GM13977 (cell line): ENCODE measurements around the gene MBTD1.

Experiments used
- DNase-seq: peaks from one replicate; pipeline ENCODE4 v3.0.0; 2012; ENCODE audit warnings: low spot score
- in situ Hi-C: fragments of 300-500 bp; cut with MboI; formaldehyde crosslinking; loops from one replicate; pipeline ENCODE4 v1.12.0; 2022; ENCODE audit warnings: low sequenced_read_pairs, low pct_unique_long_range_greater_than_20kb, mixed read lengths, inconsistent platforms; ENCODE audit not compliant: unreplicated experiment
- TF ChIP-seq, protein P1 (sequence below): IDR thresholded peaks from 2 replicates; pipeline ENCODE4 v1.5.1; 2012; ENCODE audit warnings: mild to moderate bottlenecking, control low read depth; ENCODE audit not compliant: insufficient read depth; ENCODE audit errors: extremely low read depth, missing control alignments

The MBTD1 gene

DNA sequence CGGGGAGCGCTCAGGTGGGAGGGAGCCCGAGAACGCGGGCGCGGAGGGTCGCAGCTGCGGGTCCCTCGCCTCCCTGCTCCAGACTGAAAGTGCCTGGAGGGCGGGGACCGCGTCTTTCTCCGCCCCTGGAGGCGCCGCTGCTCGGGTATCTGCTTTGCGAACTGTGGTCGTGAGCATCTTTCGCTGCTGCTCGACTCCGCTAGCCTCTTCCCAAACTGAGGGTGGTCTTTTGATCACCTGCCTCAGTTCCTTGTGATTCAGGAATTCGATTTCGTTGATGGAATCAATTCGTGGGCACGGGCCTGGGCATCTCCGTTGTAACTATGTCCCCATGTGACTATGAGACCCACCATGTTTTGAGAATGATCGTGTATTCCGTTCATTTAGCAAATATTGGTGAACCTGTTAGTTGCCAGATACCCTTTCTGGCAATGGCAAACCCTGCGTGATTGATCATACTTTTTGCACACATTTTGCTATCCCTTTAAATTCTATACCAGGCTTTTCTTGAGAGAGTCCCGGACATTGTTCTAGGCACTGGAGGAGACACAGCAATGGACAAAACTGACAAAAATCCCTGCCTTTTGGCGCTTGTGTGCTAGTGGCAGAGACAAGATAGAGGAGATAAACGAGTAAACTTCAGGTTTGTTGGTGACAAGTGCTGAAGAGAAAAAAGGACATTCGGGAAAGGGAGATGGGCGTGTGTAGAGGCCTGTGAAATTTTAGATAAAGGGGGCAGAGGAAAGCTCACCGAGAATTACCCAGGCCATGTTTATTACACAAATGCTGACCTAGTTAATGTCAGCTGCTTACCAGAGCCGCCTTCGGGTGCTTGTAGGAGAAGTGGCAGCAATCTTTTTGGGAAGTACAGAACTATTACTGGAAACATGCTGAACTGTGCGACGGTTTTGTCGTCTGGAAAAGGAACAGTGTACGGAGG lies 1.4 kb upstream of the MBTD1 start:
- DNase-seq: peak; percentile 79
- TF ChIP-seq, protein P1, sequence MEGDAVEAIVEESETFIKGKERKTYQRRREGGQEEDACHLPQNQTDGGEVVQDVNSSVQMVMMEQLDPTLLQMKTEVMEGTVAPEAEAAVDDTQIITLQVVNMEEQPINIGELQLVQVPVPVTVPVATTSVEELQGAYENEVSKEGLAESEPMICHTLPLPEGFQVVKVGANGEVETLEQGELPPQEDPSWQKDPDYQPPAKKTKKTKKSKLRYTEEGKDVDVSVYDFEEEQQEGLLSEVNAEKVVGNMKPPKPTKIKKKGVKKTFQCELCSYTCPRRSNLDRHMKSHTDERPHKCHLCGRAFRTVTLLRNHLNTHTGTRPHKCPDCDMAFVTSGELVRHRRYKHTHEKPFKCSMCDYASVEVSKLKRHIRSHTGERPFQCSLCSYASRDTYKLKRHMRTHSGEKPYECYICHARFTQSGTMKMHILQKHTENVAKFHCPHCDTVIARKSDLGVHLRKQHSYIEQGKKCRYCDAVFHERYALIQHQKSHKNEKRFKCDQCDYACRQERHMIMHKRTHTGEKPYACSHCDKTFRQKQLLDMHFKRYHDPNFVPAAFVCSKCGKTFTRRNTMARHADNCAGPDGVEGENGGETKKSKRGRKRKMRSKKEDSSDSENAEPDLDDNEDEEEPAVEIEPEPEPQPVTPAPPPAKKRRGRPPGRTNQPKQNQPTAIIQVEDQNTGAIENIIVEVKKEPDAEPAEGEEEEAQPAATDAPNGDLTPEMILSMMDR: no peak
- in situ Hi-C loops: no loop called here

DNA sequence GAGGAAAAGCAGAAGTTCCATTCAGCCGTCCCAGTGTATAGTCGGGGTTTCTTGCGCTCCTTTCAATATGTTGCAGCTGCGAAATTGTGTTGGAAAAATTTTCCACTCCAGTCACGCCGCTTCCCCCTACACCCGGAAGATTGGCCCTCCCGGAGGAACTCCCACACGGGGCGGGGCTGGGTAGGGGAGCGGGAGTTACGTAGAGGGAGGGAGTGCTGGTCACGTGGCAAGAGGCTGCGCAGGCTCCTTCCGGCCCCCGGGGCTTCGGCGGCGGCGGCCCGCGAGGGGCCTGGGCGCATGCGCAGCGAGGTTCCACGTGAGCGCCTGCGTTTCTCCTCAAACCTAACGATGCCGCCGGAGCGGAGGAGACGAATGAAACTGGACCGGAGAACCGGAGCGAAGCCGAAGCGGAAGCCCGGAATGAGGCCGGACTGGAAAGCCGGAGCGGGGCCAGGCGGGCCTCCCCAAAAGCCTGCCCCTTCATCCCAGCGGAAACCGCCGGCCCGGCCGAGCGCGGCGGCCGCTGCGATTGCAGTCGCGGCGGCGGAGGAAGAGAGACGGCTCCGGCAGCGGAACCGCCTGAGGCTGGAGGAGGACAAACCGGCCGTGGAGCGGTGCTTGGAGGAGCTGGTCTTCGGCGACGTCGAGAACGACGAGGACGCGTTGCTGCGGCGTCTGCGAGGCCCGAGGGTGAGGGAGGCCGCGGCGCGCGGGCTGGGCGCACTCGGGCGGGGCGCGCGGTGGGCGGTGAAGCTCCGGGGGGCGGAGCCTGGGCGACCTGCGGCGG lies 581 bp upstream of the MBTD1 start, which contains the start of gene UTP18:
TSS of gene UTP18 (plus strand) at position 310 of the 787 bp plus-strand sequence. CDS start at position 349, 39 bp downstream.
- peak; percentile 97 for DNase-seq
- TF ChIP-seq, protein P1: no peak
- in situ Hi-C loops: no loop called here

DNA sequence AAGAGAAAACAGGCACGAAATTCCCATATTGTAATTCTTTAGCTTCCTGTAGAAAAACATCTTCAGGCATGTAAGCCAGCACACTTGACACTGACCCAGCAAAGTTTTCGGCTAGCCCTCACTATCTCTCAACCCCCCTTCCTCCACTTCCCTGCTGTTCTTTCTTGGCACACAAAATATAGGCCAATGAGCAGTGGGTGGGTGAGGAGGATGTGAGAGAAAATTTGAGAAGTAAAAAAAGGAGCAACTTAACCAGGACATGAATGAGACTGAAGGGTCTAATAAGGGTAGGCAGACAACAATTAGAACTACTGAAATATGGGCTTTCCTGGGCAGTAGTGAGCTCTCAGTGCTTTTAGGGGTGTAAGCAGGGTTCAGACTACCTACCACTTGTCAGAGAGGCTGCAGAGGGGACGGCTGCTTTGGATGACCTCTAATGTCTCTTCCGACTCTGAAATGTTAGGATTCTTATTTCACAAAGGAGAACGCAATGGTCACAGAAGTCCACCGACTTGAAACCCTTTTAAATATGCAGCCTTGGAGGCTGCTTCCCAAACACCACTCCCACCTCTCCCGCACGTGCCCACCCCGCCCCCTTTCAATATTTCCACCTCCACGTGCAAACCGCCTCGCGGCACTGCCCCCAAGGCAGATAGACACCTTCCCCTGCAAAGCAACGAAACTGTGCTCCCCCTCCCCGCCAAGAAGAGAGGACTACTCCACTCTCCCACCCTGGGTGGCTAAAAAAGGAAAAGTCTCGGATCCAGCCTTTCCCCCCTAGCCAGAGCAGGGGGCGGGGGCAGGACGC lies 889 bp downstream of the MBTD1 start:
- in situ Hi-C loops: no loop called here
- DNase-seq: no peak
- TF ChIP-seq, protein P1: no peak

DNA sequence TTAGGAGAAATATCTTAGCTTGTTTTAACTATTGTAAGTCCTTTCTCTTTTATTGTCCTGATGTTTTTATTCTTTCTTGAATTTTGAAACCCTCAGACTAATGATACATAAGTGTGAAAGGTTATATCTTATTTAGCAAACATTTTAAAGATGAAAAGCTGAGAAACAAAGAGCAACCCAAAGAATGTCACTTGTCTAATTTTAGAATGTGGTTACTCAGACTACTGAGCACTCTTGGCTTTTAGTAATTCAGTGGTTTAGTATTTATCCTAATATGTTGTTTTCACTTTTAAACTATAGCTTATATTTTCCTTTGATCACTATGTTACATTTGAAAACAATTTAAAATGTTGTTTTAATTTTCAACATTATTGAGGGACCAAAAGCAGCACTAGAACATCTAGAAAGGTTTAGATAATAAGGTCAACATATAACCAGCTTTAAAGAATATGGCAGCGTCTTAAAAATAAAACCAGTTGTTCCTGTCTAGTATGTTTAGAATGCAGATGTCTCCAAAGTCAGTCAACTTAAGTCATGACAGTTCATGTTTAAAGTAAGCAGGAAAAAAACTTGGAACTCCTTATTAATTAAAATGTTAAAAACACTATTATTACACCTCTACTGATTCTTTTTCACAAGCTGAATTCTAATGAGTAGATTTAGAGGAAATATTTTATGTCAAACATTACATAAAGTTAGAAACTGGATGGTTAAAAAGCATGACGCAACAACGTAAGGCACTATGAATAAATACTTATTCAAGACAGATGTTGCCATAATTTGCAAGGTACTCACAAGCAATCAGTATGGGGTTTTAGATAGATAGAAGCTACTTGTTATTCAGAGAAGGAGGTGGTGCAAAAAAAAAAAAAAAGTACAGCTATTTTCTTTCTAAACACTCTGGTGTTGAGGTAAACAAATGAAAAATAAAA lies 2.4 kb downstream of the MBTD1 start:
- TF ChIP-seq, protein P1: no peak
- in situ Hi-C loops: no loop called here
- no peak for DNase-seq

DNA sequence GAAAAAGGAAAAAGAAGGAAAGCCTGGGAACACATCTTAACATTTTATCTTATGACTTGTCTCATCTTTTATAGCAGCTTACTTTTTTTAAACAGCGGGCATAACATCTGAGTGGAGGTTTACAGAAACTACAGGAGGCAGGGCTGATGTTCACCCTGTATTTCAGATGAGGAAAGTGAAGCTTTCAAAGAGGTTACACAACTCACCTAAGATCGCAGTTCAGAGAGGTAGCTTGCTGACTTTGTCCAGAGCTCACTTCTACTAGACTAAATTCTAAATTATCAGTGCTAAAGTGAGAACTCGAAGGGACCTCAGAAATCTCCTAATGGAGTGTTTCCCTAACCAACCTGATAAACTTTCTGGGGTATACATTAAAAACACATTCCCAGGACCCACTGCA lies 3.7 kb downstream of the MBTD1 start:
- no peak for DNase-seq
- TF ChIP-seq, protein P1: no peak
- in situ Hi-C loops: no loop called here
